NOMO-1 (cell line): ENCODE data around the gene RAB31.
A peak's percentile ranks its signal among the peaks of the same experiment; 100 is the strongest.
"Not testable (repeated sequence)": the region's sequence is repeated elsewhere in the genome, so short reads cannot be mapped to it uniquely, and the experiment has no call there.

Experiments
- DNase-seq, 2 experiments: peaks; one replicate each; lab custom pipeline; 2025; ENCODE audit not compliant: unreplicated experiment in 2 of 2; lab: John Stamatoyannopoulos, UW

Gene RAB31

DNA sequence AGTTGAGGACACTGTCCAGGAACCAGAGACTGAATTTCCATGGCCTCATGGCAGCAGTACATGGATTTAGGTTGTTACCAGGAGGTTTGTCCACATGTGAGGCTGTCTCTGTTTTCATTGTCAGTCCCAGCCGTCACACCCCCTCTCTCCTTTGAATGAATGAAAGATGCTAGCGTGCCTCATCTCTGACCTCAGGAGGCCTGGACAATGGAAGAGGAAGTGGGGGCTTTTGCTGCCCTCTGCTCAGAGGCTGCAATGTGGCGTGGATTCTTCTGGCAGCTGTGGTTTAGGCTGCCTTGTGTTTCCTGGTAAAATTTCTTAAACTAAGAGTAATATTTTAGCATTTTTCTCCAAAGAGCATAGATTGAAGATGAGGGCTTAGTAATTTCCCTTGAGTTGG, 47.5 kb downstream of the RAB31 start:
- peak; percentile 72 to 82 for DNase-seq

GRCh38 chr18:9756271-9756932, 48.3 kb downstream of the RAB31 start:
- no peak for DNase-seq

GRCh38 chr18:9756933-9757470, 48.9 kb downstream of the RAB31 start:
- no peak for DNase-seq

DNA sequence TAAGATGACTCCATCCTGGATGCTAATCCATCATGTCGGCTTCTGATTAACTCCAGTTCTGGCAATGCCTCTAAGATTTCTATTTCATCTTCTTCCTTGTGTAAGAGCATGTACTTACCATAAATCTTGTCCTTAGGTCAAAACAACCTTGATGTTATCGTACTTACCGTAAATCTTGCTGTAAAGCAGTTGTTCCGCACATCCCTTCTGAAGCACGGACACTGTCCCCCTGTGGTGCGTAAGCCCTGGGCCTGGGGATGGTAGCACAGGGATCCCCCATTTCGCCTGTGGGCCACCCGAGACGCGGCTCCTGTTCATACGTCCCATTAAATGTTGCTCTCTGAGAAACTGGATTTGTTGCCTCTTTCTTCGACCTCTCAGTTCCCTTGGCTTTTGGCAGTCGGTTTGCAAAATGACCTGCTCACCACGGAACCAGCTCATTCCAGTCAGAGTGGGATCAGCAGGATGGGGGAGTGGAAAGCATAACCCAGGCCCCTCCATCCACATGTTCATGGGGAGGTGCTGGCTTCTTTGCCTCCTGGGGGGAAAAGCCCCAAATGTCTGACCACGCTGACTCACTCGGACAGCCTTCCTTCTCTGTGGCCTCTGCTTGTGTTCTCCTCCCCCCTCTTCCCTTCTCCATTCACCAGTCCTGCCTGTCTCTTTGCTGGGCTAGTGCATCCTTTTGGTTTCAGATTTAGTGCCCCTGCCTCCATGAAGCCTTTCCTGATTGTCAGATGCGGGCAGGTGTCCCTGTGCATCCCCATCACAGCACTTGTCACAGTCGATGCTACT, 49.9 kb downstream of the RAB31 start:
- DNase-seq, result no peak

GRCh38 chr18:9758624-9759075, 50.5 kb downstream of the RAB31 start:
- no peak for DNase-seq

- no peak for DNase-seq
Observed at GRCh38 chr18:9760641-9761040, 52.5 kb downstream of the RAB31 start.

GRCh38 chr18:9762526-9762925, 54.4 kb downstream of the RAB31 start:
- peak; percentile 73 to 96 for DNase-seq

- no peak for DNase-seq
Observed at GRCh38 chr18:9763157-9763556, 55.1 kb downstream of the RAB31 start.

- no peak for DNase-seq
Observed at GRCh38 chr18:9764011-9764481, 55.9 kb downstream of the RAB31 start.

DNA sequence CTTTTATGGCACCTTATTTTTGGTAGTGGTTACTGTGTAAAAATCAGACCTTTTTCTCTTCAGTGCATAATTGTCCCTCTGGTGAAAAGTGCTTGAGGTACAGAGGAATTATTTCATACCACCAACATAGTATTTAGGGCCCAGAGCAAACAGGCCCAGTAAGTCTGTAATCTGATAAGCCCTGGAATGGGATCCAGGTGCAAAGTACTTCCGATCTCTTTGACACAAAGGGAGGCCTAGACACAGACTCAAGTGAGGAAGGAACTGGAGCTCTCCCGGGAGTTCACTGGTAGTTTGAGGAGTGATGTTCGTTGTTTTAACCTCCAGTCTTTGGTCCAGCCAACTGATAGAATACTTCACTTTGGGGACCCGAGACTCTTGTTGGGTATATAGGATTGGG, 57.4 kb downstream of the RAB31 start:
- no peak for DNase-seq

- DNase-seq, result no peak
Observed at GRCh38 chr18:9766076-9766481, 58.0 kb downstream of the RAB31 start.

DNA sequence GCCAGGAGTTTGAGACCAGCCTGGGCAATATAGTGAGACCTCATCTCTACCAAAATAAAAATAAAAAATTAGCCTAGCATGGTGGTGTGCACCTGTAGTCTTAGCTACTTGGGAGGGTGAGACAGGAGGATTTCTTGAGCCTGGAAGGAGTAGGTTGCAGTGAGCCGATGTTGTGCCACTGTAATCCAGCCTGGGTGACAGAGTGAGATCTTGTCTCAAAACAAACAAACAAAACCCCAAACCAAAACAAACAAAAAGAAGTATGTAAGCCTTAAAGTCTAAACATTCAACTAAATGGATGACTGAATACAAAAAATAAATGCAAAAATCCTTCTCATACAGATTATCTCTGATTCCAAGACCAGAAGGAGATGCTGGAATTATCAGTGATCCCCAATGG, 58.6 kb downstream of the RAB31 start:
- no peak for DNase-seq

DNA sequence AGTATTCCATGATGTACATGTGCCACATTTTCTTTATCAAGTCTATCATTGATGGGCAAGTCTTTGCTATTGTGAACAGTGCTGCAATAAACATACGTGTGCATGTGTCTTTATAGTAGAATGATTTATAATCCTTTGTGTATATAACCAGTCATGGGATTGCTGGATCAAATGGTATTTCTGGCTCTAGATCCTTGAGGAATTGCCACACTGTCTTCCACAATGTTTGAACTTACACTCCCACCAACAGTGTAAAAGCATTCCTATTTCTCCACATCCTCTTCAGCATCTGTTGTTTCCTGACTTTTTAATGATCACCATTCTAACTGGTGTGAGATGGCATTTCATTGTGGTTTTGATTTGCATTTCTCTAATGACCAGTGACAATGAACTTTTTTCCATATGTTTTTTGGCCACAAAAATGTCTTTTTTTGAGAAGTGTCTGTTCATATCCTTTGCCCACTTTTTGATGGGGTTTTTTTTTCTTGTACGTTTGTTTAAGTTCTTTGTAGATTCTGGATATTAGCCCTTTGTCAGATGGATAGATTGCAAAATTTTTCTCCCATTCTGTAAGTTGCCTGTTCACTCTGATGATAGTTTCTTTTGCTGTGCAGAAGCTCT, 60.1 kb downstream of the RAB31 start:
- not testable (repeated sequence) for DNase-seq

GRCh38 chr18:9770111-9770510, 62.0 kb downstream of the RAB31 start:
- not testable (repeated sequence) for DNase-seq

GRCh38 chr18:9771261-9771976, 63.3 kb downstream of the RAB31 start:
- peak; percentile 77 to 86 for DNase-seq

GRCh38 chr18:9771977-9772660, 64.0 kb downstream of the RAB31 start:
- peak; percentile 38 to 52 for DNase-seq

- no peak for DNase-seq
Observed at GRCh38 chr18:9772847-9773677, 65.0 kb downstream of the RAB31 start.

GRCh38 chr18:9774150-9774549, 66.0 kb downstream of the RAB31 start:
- DNase-seq, result peak in 1 of 2 experiments; percentile 15

DNA sequence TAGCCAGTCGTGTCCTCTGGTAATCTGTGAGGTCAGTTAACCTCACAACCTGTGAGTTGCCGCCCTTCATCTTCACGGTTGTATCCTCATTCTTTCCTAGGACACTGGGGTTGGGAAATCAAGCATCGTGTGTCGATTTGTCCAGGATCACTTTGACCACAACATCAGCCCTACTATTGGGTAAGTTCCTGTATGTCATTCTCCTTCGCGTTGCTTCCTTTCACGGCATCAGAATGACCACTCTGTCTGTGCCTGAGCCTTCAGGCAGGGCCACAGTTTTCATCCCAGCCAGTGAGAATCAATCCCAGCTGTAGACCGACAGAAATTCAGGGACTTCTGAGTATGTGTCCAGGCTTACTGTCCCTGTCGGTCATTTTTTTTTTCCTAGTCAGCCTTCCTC, 67.1 kb downstream of the RAB31 start:
- peak; percentile 76 to 82 for DNase-seq
